Skeletal muscle cell (primary cell): ENCODE measurements around the gene ARHGEF19.

Experiments
- DNase-seq: peaks from one replicate; pipeline ENCODE4 v3.0.0-alpha.2; 2010; ENCODE audit warnings: low read depth
- H3K4me3 ChIP-seq: 2 replicates; pipeline ENCODE4 v1.5.1; 2011; ENCODE audit warnings: low read depth, mild to moderate bottlenecking, control low read depth, low read length, moderate library complexity

Gene ARHGEF19

DNA sequence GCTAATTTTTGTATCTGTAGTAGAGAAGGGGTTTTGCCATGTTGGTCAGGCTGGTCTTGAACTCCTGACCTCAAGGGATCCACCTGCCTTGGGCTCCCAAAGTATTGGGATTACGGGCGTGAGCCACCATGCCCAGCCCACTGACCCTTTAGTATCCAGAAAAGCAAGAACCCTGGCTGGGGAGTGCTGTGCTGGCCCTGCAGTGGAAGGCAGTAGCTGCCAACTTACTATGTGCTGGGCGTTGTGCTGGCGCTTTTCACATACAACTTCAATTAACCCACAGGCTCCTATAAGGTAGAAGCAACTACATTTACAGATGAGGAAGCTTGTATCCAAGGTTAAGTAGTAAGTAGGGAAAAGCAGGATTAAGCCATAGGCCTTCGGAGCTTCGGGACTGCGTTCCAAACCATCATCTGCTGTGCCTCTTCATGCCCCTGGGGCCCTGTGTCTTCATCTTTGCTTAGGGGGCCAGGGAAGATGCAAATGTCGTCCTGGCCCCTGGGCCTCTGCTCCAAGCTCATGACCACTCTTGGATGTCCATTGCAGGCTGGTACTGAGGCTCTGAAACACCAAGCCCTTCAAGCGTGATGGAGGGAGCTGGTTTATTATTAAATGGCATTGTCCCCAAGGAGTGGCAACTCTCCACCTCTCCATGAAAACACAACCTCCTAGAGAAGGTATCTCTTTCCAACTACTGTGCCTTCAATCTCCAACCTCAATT is 33.2 kb upstream of the ARHGEF19 start:
- DNase-seq: no peak
- H3K4me3 ChIP-seq: no peak overlapping the region

DNA sequence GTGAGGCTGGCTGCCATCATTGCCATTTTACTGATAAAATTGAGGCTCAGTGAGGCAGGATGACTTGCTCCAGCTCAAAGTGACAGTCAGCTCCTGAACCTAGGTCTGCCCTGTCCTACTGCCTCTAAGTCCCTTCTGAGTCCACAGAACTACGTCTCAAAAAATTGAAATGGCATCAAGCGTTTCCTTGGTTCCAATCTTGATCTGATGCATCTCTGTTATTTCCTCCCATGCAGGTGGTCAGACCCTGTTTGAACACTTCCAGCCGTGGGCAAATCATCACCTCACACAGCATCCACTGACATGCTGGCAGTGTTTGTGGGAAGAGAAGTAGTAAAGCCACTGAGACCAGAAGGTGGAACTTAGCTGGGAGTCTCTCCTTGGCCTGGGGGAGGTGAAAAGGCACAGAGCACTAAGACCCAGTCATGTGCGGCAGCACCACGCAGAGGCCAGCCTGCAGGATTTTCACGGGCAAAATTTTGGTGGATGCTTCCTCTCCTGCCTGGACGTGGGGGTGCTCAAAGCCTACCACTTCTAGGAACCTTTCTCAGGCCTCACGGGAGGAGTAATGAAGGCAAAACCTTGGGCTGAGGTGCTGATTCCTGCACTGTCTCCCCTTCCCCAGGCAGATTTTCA is 32.3 kb upstream of the ARHGEF19 start:
- H3K4me3 ChIP-seq: no peak overlapping the region
- DNase-seq: no peak

DNA sequence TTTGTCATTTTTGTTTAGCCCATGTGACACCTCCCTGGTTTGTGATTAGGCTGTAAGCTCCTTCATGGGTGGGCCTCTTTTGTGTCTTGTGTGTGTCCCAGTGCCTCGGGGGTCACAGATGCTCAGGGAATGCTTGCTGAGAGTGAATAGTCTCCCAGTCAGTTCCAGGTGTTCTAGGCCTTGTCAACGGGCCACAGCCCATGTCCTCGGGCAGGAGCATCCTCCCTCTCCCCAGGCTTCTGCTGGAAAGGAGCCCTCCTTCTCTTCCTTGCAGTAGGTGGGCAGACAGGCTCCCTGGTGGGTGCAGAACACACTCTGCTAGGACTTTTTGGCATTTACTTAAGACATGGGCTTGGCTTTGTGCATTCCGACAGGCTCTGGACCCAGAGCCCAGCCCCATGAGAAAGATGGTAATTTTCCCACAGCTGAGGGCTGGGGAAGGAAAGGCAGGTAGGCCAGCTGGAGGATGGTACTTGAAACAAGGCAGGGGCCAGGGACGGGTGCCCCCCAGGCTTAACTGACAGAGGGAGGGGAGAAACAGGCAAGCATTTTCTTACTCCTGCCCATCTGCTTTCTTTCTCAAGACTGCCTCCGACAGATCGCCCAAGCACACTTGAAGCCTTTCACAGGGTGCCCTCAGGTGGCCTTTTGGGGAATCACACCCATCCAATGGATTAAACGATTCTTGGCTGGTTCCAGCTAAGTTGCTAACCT is 31.6 kb upstream of the ARHGEF19 start:
- DNase-seq: peak; percentile 31
- H3K4me3 ChIP-seq: no peak overlapping the region

DNA sequence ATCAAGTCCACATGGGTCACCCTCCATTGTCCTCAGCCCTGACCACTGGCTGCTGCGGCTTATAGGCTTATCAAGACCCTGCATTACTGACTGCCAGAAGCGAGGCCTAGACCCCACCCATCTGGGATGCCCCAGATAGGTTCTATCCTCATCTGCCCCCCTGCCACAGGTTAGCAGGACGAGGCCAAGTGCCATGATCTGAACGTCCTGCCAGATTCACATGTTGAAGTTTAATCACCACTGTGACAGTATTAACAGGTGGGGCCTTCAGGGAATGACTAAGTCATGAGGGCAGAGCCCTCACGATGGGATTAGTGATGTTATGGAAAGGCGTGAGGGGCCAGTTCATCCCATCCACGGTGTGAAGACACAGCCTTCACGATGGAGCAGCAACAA is 30.8 kb upstream of the ARHGEF19 start:
- no peak overlapping the region for H3K4me3 ChIP-seq
- DNase-seq: no peak

DNA sequence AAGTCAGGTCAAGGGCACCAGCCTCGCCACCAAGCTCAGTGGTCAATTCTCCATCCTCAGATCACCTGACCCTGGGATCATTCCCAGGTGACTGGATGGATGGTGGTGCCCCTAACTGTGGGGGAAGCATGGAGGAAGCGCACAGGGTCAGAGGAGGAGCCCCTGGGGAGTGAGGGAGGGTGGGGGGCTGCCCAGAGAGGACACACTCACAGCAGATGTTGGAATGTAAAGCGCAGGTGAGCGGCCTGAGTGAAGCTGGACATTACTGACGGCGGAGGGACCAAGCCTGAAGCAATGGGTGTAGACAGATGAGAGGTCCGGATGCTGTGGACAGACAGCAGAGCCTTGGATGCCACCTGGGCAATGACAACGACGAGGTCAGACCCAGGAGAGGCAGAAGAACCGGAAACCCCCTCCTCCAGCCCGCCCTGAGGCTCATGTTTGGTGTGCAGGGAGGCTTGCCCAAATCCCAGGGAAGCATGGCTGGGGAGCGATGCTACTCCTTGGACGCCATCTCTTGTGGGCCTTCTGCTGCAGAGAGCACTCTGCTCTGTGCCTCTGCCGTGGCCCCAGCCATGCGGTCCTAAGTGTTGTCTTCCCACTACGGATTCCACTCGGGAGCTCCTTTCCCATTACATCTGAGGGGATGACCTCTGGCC is 30.2 kb upstream of the ARHGEF19 start:
- no peak overlapping the region for H3K4me3 ChIP-seq
- no peak for DNase-seq

DNA sequence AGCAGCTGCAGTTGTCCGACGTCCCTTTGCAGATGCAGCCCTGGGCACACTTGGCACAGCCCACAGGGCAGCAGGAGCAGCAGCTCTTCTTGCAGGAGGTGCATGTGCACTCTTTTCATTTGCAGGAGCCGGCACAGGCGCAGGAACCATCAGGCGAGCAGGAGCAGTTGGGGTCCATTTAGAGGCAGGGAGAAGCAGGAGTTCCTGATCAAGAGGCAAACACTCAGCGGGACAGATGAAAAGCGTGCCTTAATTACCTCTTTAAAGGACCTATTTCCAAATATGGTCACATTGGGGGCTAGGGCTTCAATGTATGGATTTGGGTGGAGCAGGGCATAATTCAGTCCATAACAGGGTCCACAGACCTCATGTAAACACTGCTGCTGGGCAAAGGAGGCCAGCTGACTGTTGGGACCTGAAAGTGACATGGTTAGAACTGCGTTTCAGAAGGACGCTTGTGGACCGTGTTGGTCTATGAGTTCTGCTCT is 28.8 kb upstream of the ARHGEF19 start:
- H3K4me3 ChIP-seq: no peak overlapping the region
- DNase-seq: no peak

DNA sequence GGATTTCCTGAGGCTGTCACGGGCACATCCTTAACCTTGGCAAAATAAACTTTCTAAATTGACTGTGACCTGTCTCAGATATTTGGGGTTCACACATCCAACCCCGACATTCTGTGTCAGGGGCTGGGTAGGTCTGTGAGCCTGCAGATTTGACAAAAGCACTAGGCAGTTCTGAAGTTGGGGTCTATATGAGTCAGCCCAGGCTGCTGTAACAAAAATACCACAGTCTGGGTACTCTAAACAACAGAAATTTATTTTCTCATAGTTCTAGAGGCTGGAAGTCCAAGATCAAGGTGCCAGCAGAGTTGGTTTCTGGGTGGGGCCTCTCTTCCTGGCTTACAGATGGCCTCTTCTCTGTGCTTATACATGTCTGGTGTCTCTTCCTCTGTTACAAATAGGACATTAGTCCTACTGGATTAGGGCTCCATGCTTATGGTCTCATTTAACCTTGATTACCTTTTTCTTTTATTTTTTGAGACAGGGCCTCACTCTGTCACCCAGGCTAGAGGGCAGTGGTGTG is 27.6 kb upstream of the ARHGEF19 start:
- H3K4me3 ChIP-seq: no peak overlapping the region
- DNase-seq: no peak

DNA sequence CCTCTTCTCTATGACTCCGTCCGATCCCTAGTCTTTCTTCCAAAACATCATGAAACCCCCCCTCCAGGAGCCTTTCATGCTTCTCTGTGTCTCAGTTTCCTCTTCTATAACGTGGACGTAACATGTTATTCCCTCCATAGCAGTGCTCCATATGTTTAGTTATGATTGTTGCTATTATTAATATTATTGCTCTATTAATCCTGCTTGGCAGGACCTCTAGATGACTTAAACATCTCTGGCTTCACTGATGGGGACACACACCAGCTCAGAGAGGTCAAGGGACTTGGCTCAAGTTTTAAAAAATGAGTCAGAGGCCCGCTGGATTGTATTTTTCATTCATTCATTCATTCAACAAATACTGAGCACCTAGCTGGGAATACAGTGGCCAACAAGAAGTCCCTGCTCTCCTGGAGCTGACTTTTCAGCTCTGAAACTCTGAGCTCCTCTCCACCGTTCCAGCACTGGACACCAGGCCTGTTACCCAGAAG is 24.9 kb upstream of the ARHGEF19 start:
- H3K4me3 ChIP-seq: peak overlapping the region; percentile 67
- no peak for DNase-seq

DNA sequence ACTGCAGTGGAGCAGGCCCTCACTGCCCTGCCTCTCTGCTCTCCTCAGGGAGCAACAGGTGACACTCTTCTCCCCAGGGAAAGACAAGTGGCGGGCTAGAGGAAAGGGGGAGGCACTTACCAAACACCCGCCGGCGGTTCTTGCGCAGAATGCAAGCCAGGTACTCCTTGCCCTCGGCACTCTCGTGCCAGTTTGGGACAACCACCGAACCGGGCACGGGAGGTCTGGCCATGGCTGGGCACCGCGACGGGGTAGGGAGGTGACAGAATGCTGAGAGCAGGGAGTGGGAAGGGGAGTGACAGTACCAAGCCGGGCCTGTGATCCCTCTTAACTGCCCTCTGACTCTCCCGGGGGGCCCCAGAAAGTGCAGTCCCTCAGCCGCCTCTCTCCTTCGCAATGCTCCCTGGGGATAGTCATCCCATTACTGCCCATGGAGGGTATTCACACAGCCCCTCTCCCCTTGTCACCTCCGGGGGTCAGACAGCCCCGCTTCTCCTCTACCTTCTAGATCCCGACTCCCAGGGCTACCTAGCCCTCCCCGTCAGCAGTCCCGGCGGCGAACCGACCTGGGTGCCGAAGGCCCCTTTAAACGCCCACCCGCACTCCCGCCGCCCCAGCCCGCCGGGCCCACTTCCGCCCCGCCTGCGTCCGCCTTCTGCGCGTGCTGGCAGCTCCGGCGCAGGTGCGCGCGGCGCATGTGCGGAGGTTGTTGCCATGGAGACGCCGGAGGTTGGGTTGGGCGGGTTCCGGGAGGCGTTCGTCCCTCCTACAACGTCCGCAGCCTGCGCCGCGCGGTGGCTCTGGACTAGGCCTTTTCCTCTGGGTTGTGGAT is 24.3 kb upstream of the ARHGEF19 start, which contains the start of gene CPLANE2:
Gene CPLANE2 (minus strand): TSS at position 673 of the 832 bp plus-strand sequence. CDS start 441 bp downstream, at position 232.
- H3K4me3 ChIP-seq: peak within 1 kb of the TSS; percentile 67
- DNase-seq: peak; percentile 56

DNA sequence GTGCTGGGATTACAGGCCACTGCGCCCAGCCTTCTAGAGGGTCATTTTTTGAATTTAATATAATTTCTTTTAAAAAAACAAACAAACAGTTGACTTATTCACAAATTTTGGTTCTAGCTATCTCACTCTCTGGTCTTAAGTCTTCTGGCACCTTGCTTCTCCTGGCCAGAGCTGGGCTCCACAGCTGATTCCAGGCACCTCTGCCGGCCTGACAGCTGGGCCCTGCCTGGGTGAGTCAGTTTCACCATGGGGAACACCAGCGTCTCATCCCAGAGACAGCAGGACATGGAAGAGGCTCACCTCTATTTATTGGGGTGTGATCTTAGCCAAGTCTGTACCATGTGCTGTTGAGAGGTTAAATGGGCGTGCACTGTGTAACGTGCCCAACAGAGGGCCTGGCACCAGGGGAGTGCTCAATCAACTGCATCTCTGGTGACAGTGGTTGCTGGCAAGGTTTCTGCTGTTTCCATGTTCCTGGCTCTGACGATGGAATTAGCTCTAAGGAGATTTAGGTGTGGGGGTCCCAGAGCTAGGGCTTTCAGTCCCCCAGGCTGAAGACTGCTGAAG is 23.6 kb upstream of the ARHGEF19 start:
- peak overlapping the region; percentile 67 for H3K4me3 ChIP-seq
- DNase-seq: no peak

DNA sequence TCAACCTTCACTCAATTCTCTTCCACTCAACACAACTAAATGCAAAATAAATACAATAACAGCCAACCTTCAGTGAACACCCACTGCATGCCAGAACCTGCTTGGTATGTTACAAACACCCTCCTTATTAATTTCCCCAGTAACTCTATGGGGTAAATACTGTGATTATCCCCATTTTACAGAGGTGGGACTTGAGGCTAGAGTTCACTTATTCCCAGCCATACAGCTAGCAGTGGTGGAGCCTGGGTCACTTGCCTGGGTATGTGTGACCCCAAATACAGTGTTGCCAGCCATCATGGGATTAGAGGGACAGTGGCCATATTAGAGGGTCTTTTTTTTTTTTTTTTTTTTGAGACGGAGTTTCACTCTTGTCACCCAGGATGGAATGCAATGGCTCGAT is 22.9 kb upstream of the ARHGEF19 start:
- no peak overlapping the region for H3K4me3 ChIP-seq
- DNase-seq: no peak

DNA sequence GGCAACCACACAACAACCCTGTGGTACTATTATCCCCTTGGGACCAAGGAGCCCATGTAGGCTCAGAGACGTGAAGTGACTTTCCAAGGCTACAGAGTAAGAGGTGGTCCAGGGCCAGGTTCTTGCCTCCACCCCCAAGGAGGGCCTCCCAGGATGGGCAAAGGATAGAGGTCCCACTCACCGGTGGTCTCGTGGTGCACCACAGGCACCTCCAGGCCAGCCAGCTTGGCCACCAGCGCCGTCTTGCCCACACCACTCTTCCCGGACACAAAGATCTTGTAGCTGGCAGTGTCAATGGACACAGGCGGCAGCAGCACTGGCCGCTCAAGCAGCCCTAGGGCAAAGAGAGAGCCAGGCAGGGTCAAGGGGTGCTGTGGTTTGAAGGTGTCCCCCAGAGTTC is 21.0 kb upstream of the ARHGEF19 start:
- DNase-seq: no peak
- H3K4me3 ChIP-seq: no peak overlapping the region

DNA sequence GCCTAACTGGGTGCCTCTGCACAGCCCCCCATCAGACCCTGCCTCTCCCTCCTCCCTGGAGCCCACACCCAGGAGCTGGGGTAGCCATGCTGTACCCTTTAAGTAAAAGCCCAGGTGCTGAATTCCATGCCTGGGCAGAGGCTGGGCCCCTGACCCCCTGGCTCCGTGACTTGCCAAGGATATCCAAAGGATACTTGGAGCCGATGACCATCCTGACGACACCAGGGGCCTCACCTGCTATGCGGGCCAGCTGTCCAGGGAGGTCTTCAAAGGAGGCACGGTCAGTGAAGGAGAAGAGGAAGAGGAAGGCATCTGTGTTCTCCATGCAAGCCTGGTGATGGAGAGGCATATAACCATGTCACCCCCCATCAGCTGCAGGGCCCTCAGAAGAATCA is 19.9 kb upstream of the ARHGEF19 start:
- DNase-seq: no peak
- H3K4me3 ChIP-seq: no peak overlapping the region

DNA sequence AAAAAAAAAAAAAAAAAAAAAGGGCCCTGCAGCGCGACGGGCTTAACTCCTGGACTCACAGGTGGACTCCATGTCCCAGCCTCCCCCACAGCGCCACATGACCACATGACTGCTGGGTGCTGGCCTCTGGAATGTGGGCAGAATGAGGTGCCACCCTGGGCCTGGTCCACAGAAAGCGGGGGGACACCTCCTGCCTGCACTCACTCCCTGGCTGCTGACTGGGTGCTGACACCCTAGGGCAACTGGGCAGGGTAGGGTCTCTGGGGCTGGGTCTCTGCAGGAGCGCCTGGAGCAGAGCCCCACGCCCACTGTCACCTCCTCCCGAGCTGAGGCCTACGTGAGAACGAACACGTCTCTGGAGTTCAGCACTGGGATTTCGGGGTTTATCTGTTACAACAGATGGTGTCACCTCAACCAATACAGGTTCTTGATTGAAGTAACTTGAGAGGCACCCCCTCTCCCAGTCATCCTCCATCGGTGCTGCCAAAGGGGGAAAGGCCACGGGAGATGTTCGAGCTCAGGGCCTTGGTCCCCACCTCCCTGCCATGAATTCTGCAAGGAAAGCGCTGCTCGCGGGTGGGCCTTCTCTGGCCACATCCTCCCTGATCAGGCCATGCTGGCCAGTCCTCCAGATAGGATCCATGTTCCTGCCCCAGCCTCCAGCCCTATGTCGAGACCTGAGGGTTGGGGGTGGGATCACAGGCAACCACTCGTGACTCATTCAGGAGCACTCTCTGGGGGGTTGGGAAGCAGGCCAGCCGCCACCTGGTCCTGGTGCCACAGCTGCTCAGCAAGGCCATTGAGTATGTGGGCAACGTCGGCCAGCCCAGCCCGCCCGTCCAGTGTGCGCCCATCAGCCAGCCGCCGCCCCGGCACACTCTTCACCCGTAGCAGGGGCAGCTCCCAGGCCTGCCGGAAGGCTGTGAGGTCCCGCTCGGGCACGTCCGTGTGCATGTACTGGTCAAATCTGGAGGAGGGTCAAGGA is 19.2 kb upstream of the ARHGEF19 start:
- DNase-seq: no peak
- no peak overlapping the region for H3K4me3 ChIP-seq

DNA sequence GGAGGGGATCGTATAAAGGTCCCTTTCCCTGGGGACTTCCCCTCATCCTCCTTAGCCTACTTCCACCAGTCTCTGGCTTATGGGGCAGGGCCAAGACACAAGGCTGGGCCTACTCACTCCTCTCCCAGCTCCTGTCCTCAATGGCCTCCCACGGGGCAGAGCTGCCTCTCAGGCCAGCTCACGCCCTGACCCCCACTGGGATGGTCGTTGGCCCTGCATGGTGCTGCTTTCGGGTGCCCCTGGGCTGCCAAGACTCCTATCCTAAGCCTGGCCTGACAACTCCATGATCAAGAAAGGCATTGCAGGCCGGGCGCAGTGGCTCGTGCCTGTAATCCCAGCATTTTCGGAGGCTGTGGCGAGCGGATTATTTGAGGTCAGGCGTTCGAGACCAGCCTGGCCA is 18.3 kb upstream of the ARHGEF19 start:
- no peak for DNase-seq
- H3K4me3 ChIP-seq: no peak overlapping the region

DNA sequence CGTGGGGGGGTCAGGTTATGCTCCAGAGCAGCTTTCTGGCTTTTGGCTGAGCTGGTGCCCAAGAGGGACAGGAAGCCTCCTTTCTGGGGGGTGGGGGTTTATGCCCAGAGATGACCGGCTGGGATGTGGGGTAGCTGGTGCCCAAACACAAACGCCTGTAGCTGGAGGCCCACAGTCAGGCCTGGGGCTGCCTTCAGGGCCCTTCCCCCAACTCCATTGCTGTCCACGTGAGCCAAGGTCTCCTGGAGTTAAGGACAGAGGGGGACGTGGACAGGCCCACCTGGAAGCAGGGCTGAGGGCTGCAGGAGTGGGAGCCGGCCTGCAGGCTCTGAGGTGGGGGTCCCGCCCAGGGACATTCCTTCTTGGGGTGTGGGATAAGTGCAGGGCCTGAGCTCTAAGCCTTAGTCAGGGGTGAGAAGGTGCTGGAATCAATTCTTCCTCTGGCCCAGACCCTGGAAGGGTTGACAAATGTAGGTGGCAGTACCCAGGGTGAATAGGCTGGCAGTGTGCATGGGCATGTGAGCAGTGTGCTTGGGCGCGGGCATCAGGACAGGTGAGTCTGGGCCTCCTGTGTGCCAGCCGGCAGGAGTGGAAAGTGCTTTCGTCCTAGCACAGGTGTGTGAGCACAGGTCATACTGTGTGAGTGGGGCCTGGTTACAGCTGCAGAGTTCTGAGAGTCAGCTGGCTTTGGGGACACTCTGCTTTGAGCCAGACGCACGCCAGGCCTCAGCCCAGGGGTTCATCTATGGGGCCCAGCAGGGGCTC is 17.7 kb upstream of the ARHGEF19 start:
- DNase-seq: no peak
- no peak overlapping the region for H3K4me3 ChIP-seq
